Loucy (cell line): ENCODE results near the gene IGDCC3.

Source experiments
- H2AFZ ChIP-seq: fragments of 200-600 bp; sonication (generic); 2 replicates; pipeline ENCODE4 v1.6.0; 2016; ENCODE audit warnings: antibody characterized with exemption, mild to moderate bottlenecking, low read length, moderate library complexity
- H3F3A ChIP-seq: fragments of 200-600 bp; 2 replicates; pipeline ENCODE4 v1.6.0; 2016; ENCODE audit warnings: antibody characterized with exemption, low read depth, mild to moderate bottlenecking
- H3K27me3 ChIP-seq: fragments of 200-600 bp; sonication (generic); 2 replicates; pipeline ENCODE4 v1.6.1; 2014; ENCODE audit warnings: low read length, mild to moderate bottlenecking; ENCODE audit not compliant: insufficient read depth, poor library complexity, severe bottlenecking
- H3K36me3 ChIP-seq: fragments of 200-600 bp; sonication (generic); 2 replicates; pipeline ENCODE4 v1.6.1; 2016; ENCODE audit warnings: low read length; ENCODE audit not compliant: insufficient read depth
- H3K4me1 ChIP-seq: fragments of 200-600 bp; sonication (generic); 2 replicates; pipeline ENCODE4 v1.5.1; 2014; ENCODE audit warnings: low read length, mild to moderate bottlenecking; ENCODE audit not compliant: insufficient read depth, poor library complexity, severe bottlenecking
- H3K4me2 ChIP-seq: fragments of 200-600 bp; sonication (generic); 2 replicates; pipeline ENCODE4 v1.6.0; 2014; ENCODE audit warnings: antibody characterized with exemption, low read length, low read depth, mild to moderate bottlenecking; ENCODE audit not compliant: poor library complexity, severe bottlenecking
- H3K4me3 ChIP-seq: fragments of 200-600 bp; sonication (generic); 2 replicates; pipeline ENCODE4 v1.5.1; 2014; ENCODE audit warnings: low read length, mild to moderate bottlenecking, mixed read lengths; ENCODE audit not compliant: poor library complexity, severe bottlenecking
- H3K79me2 ChIP-seq: fragments of 200-600 bp; sonication (generic); 2 replicates; pipeline ENCODE4 v1.6.1; 2014; ENCODE audit warnings: low read length; ENCODE audit not compliant: insufficient read depth
- H3K9ac ChIP-seq: fragments of 200-600 bp; sonication (generic); 2 replicates; pipeline ENCODE4 v1.6.0; 2014; ENCODE audit warnings: mild to moderate bottlenecking, low read depth, low read length, moderate library complexity; ENCODE audit not compliant: poor library complexity, severe bottlenecking
- H3K9me2 ChIP-seq: fragments of 200-600 bp; sonication (generic); replicated peaks from 2 replicates; pipeline ENCODE4 v1.6.1; 2016; ENCODE audit warnings: low read depth, low read length, mixed read lengths
- H3K9me3 ChIP-seq: fragments of 200-600 bp; sonication (generic); 2 replicates; pipeline ENCODE4 v1.6.1; 2014; ENCODE audit warnings: mild to moderate bottlenecking, antibody characterized with exemption, low read length, low read depth; ENCODE audit not compliant: insufficient read depth
- H4K20me1 ChIP-seq: fragments of 200-600 bp; sonication (generic); 2 replicates; pipeline ENCODE4 v1.6.0; 2014; ENCODE audit warnings: antibody characterized with exemption, low read length, mild to moderate bottlenecking; ENCODE audit not compliant: insufficient read depth, poor library complexity, severe bottlenecking
- EZH2phosphoT487 ChIP-seq: fragments of 200-600 bp; IDR thresholded peaks from 2 replicates; pipeline ENCODE4 v1.6.1; 2018; ENCODE audit warnings: antibody characterized with exemption, mild to moderate bottlenecking, moderate library complexity, borderline replicate concordance
- TF ChIP-seq, protein P1 (sequence below): fragments of 200-600 bp; sonication (generic); conservative IDR thresholded peaks from 2 replicates; pipeline ENCODE4 v1.5.1; 2014; ENCODE audit warnings: mild to moderate bottlenecking, antibody characterized with exemption, low read length

Gene IGDCC3

DNA sequence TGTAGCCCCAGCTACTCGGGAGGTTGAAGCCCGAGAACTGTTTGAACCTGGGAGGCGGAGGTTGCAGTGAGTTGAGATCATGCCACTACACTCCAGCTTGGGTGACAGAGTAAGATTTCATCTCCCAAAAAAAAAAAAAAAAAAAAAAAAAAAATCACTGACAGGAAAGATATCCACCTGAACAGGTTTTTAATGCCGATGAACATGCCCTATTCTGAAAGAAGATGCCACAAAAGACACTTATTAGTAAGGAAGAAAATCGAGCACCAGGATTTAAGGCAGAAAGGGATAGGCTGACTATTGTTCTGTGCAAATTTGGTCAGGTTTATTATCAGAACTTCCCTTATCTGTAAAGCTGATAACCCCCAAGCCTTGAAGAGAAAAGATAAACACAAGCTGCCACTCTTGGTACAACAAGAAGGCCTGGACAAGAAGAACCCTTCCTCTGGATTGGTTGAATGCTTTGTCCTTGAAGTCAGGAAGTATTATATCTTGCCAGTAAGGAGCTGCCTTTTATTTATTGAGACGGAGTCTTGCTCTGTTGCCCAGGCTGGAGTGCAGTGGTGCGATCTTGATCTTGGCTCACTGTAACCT is 88.4 kb downstream of the IGDCC3 start:
- Histone ChIP-seq H2AFZ (no peak overlapping the region), H3F3A (no peaks in the 10 kb centered on the region), H3K9me2 (no peaks in the 10 kb centered on the region), H3K9me3 (no peaks in the 10 kb centered on the region), H4K20me1 (no peaks in the 10 kb centered on the region), H3K4me2 (no peak overlapping the region), H3K9ac (no peak overlapping the region), H3K4me3 (no peak overlapping the region), H3K79me2 (peaks cover 19% of the 10 kb centered on the region), H3K36me3 (no peaks in the 10 kb centered on the region), H3K4me1 (peaks cover 27% of the 10 kb centered on the region), H3K27me3 (no peaks in the 10 kb centered on the region)
- no peak for TF ChIP-seq EZH2phosphoT487
- TF ChIP-seq, protein P1, sequence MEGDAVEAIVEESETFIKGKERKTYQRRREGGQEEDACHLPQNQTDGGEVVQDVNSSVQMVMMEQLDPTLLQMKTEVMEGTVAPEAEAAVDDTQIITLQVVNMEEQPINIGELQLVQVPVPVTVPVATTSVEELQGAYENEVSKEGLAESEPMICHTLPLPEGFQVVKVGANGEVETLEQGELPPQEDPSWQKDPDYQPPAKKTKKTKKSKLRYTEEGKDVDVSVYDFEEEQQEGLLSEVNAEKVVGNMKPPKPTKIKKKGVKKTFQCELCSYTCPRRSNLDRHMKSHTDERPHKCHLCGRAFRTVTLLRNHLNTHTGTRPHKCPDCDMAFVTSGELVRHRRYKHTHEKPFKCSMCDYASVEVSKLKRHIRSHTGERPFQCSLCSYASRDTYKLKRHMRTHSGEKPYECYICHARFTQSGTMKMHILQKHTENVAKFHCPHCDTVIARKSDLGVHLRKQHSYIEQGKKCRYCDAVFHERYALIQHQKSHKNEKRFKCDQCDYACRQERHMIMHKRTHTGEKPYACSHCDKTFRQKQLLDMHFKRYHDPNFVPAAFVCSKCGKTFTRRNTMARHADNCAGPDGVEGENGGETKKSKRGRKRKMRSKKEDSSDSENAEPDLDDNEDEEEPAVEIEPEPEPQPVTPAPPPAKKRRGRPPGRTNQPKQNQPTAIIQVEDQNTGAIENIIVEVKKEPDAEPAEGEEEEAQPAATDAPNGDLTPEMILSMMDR = no peak

DNA sequence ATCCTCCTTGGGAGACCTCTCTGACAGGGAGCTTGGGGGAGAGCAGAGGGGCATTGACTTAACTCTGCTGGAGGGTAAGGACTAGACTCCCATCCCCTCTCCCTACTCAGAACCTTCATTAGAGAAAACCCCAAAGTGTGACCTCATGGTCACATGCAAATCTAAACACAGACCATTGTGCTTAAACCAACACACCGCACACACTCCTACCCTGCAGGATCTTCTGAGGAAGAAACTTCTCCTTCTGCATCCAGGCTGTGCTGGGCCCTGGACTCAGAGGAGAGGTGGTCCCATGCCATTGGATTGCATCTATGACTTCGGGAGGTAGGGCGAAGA is 90.3 kb downstream of the IGDCC3 start:
- H3K9ac ChIP-seq = peak overlapping the region; percentile 76
- no peaks in the 10 kb centered on the region for H3K36me3 ChIP-seq
- H2AFZ ChIP-seq = peak overlapping the region; percentile 85; the same call in 1 of the 2 replicates
- peak overlapping the region; percentile 77 for H3K4me2 ChIP-seq
- H3K4me3 ChIP-seq = peak overlapping the region; percentile 75
- TF ChIP-seq, protein P1 = no peak
- TF ChIP-seq EZH2phosphoT487 = no peak
- no peaks in the 10 kb centered on the region for H4K20me1 ChIP-seq
- H3K9me3 ChIP-seq = no peaks in the 10 kb centered on the region
- H3K9me2 ChIP-seq = no peaks in the 10 kb centered on the region
- peaks cover 37% of the 10 kb centered on the region for H3K79me2 ChIP-seq
- H3K27me3 ChIP-seq = no peaks in the 10 kb centered on the region
- peaks cover 37% of the 10 kb centered on the region for H3K4me1 ChIP-seq
- H3F3A ChIP-seq = no peaks in the 10 kb centered on the region

DNA sequence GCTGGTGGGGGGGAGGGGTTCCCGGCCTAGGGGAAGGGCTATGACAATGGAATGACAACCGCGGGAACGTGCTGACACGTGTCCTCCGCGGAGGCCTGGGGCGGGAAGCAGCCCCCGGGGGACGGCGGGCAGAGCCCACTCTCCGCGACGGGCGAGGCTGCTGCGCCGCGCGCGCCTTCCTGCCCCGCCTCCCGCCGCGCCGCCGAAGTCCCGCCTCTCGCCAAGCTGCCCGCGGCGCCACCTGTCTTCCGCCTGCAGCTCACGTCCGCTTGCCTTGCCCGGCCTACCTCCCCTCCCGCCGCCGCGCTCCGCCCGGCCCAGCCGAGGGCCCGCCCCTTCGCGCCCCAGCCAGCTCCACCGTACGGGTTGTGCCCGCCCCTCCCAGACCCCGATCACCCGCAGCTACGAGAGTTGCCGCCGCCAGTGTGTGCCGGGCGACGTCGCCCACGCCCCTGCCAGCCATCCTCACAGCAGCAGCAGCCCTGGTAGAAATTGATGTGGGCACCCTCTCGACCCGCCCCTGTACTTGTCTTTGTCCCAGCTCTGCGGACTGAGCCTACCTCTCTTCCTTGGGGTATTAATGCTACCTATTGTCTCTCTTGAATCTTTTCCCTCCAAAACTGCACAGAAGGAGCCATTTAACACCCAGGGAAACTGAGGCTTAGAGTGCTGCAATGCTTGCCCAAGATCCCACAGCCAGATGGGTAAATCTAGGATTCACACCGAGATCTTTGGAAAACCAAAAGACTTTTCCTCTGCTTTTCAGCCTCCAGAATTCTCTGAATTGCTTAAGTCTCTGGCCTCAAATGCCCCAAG is 90.9 kb downstream of the IGDCC3 start, which contains the start of gene PARP16:
PARP16 (minus strand) TSS at position 180 of the 816 bp plus-strand sequence. CDS start 457 bp downstream, outside the sequence.
- H4K20me1 ChIP-seq = no peaks in the 10 kb centered on the region
- H3K4me3 ChIP-seq = peak within 1 kb of the TSS; percentile 75
- no peaks in the 10 kb centered on the region for H3K9me3 ChIP-seq
- TF ChIP-seq, protein P1 = no peak
- no peak for TF ChIP-seq EZH2phosphoT487
- peak within 1 kb of the TSS; percentile 90 for H3K4me2 ChIP-seq
- H3F3A ChIP-seq = no peaks in the 10 kb centered on the region
- peak within 1 kb of the TSS; percentile 85 for H2AFZ ChIP-seq
- no peaks in the 10 kb centered on the region for H3K27me3 ChIP-seq
- H3K9me2 ChIP-seq = no peaks in the 10 kb centered on the region
- H3K4me1 ChIP-seq = peaks cover 42% of the 10 kb centered on the region
- H3K9ac ChIP-seq = peak within 1 kb of the TSS; percentile 88
- H3K79me2 ChIP-seq = peaks cover 42% of the 10 kb centered on the region
- H3K36me3 ChIP-seq = no peaks in the 10 kb centered on the region
